Stimulated activated CD8-positive, alpha-beta memory T cell treated with anti-CD3 and anti-CD28 coated beads, Interleukin-15, amount 100 ng/mL, for 1 hour (primary cell): ENCODE results near the gene NPC1L1.

Experiments used
- DNase-seq: peaks from one replicate; pipeline ENCODE4 v3.0.0-alpha.2; 2020; ENCODE audit warnings: low read depth

NPC1L1 gene

GRCh38 chr7:44541028-44541869, at the start of gene NPC1L1:
Gene NPC1L1, minus strand, starts transcription at chr7:44541330. Its CDS starts 71 bp downstream, at chr7:44541259.
- DNase-seq = no peak

GRCh38 chr7:44590910-44591309, 49.8 kb upstream of the NPC1L1 start:
- no peak for DNase-seq

GRCh38 chr7:44587843-44588711, 46.9 kb upstream of the NPC1L1 start:
- no peak for DNase-seq

- DNase-seq = no peak
Observed at GRCh38 chr7:44583146-44583865, 42.2 kb upstream of the NPC1L1 start.

GRCh38 chr7:44581879-44582603, 40.9 kb upstream of the NPC1L1 start, which contains the start of gene TMED4:
Gene TMED4, minus strand, starts transcription at chr7:44582231. Its CDS starts 25 bp downstream, at chr7:44582206.
- DNase-seq = peak; percentile 99

- DNase-seq = no peak
Observed at GRCh38 chr7:44580945-44581878, 40.1 kb upstream of the NPC1L1 start.

GRCh38 chr7:44576228-44576627, 35.1 kb upstream of the NPC1L1 start:
- DNase-seq = no peak

GRCh38 chr7:44575054-44575453, 33.9 kb upstream of the NPC1L1 start:
- DNase-seq = no peak

GRCh38 chr7:44574287-44574872, 33.2 kb upstream of the NPC1L1 start:
- no peak for DNase-seq

GRCh38 chr7:44573464-44574286, 32.5 kb upstream of the NPC1L1 start, which contains the start of gene DDX56:
Gene DDX56, minus strand, starts transcription at chr7:44573908. Its CDS starts 13 bp downstream, at chr7:44573895.
- DNase-seq = peak; percentile 82

GRCh38 chr7:44572771-44573170, 31.6 kb upstream of the NPC1L1 start:
- DNase-seq = no peak

GRCh38 chr7:44569959-44570358, 28.8 kb upstream of the NPC1L1 start:
- DNase-seq = no peak

GRCh38 chr7:44568771-44569560, 27.8 kb upstream of the NPC1L1 start:
- DNase-seq = no peak

GRCh38 chr7:44567884-44568283, 26.8 kb upstream of the NPC1L1 start:
- no peak for DNase-seq

- DNase-seq = no peak
Observed at GRCh38 chr7:44566680-44567079, 25.6 kb upstream of the NPC1L1 start.

- no peak for DNase-seq
Observed at GRCh38 chr7:44565795-44566559, 24.8 kb upstream of the NPC1L1 start.

- peak; percentile 28 for DNase-seq
Observed at GRCh38 chr7:44565097-44565794, 24.1 kb upstream of the NPC1L1 start.
